HG03108 (cell line): ENCODE data around the gene RTP5.
"Not testable (repeated sequence)": the region's sequence is repeated elsewhere in the genome, so short reads cannot be mapped to it uniquely, and the experiment has no call there.

ENCODE experiments used
- ATAC-seq: cut with Tn5 transposase; IDR thresholded peaks from one replicate; pipeline ENCODE4 v1.9.1; 2021; ENCODE audit warnings: moderate library complexity; ENCODE audit not compliant: unreplicated experiment

The RTP5 gene

GRCh38 chr2:241901500-241902351 lies 32.2 kb downstream of the RTP5 start:
- no peak for ATAC-seq

DNA sequence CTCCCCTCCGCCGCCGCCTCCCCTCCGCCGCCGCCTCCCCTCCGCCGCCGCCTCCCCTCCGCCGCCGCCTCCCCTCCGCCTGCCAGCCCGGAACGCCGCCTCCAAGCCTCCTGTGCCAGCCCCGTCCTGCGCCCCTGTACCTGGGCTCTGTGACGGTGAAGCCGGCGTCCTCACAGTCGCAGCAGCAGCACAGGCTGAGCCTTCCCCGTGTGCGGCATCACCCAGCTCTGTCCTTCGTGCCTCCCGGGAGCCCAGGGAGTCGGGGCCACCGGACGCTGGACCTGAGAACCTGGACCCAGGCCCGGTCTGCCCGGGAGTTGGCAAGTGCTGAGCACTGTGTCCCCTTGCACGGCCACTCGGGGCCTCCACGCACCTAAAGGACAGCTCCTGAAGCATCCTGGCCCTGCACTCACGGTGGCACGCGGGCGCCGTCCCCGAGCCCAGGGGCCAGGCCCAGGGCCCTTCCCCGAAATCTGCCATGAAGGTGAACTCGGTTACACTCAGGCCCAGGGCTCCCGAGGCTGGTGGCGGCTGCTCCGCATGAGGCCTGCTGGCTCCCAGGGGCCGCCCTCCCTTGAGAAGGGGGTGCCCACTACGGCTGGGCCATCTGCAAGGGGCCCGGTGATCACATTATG lies 32.9 kb downstream of the RTP5 start:
- ATAC-seq: no peak

DNA sequence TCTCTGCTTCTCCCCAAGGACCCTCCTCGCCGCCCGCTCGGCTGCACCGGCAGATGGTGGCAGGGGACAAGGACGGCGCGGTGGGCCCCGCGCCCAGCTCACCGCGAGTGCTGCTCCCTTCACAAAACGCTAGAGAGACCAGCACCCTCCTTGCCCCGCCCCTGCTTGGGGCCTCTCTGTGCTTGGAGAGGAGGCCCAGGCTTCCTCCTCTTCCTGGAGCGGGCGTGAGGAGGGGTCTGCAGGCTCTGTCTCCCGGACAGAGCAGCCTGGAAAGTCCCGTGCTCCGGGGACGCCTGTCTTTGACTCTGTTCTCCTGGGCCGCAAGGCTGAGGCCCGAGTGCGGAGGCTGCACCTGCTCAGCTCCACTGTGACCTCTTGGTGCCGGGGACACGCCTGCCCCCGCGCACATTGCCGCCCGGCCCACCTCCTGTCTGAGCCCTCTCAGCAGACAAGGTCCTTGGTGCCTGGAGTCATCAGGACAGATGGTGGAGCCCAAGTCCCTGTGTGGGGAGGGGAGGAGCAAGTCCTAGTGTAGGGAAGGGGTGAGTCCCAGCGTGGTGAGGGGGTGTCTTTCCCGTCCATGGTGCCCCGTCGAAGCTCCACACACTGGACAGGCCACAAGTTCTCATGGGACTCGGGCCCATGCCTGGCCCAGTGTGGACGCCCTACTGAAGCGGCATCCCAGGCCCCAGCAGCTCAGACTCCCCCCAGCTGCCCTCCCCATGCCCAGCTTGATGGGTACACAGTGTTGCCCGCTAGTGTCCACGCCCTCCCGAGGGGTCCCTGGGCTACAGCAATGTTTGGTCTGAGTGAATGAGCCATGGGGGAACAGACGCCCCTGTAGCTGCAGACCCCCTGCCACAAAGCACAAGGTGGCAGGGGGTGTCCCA lies 33.8 kb downstream of the RTP5 start:
- no peak for ATAC-seq

DNA sequence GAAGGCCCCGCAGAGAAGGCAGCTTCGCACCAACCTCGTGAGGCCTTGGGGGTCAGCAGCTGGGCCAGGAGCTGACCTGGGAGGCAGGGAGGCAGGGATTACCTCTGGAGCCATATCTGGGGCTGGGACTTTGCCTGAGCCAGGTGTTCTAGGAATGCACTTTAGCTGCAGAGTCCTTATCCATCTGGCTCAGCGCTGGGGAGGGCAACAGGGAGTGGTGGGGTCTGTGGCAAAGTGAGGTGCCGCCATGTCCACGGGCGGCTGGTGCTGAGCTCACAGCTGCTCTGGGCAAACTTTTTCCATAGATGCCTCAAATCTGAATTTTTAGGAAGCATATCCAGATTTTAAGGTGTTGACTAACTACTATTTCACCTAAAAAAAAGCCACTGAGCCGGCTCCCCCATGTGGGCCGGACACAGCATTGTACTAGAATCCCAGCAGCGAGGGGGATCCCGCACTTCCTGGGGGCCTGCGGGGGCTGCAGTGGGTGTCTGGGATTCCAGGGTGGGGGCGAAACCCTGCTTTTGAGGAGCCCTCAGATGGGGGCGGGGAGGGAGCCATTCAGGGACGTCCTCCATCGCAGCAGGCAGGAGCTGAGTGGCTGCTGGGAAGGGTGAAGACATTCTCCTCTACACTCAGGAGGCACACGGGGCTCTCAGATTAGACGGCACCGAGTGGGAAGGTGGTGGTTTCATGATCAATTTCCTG lies 34.6 kb downstream of the RTP5 start:
- ATAC-seq: no peak

DNA sequence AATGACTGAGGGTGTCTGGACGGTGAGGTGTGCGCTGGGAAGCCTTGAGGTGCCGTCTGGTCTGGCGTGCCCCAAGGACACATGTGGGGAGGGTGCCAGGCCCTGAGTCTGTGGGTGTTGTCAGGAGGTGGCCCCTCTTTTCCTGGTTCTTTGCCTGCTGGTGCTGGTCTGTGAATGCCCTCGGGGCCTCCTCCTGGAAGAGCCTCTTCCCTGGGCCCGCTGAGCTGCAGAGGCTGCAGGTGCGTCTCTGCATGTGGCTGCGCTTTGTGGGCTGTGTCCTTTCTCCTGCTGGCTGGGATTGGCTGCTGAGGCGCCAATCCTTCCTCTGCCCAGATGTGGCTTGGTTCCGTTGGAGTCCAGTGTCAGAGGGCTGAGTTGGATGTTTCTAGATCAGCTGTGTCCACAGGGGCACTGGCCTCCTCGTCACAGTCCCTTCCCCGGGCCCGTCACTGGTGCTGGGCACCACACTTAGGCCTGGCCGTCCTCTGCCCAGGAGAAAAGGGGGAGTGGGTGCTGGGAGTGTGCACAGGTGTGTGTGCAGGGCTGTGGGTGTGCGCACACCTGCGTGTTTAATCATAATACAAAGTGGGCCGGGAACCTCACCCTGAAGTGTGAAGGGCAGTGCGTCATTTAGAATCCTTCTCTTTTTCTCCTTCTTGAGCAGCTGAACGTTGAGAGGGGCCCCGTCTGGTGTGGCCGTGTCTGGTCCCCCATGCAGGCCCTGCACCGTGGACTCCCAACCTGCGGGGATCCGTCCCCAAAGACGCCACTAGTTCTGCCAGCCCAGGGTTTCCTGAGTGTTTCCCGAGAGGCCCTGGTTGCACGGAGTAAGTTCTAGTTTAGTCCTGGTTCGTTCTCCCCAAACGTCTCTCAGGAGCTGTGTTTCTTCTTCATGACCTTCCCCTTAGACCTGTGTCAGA lies 35.5 kb downstream of the RTP5 start:
- ATAC-seq: no peak

DNA sequence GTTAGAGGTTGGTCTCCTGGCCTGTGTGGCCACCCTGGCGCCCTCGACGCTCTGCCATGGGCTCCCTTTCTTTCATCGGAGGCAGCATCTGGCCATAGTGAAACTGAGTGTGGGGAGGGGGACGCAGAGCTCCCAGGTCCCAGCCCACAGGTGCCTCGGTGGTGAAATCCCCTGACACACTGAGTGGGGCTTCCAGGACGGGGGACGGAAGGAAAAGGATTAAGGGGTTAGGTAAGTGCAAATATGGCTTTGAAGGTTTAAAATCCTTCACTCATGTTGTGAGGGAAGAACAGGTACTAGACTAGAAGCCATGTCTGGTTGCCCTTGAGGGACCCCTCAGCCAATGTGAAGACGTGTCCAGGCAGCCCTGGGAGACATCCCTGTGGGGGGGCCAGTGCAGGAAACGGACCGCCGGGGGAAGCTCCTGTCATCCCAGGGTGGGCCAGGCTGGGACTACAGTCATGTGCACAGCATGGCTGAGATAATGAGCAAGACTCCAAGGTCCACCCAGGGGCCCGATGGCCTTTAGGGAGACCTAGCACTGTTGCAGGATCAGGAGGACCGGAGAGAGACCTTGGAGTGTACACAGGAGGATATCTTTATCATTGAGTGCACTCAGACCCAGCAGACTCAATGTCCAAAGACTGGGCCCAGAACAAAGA lies 36.3 kb downstream of the RTP5 start:
- ATAC-seq: no peak

DNA sequence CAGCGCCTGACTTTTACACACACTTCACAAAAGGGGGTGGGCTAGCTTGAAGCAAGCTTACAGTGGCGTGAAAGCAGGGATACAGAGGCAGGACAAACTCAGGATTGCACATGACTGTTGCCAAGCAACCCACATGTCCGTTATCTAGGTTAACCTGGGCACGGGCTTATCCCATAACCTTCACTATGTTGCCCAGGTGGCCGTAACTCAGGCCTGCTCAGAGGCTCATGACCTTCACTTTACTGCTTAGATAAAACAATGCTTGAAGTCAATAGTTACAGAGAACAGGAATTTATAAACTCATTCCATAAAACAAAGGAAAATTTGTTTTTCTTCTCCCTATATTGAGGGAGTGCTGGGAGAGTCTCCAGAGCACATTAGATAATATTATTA lies 36.8 kb downstream of the RTP5 start:
- ATAC-seq: not testable (repeated sequence)

DNA sequence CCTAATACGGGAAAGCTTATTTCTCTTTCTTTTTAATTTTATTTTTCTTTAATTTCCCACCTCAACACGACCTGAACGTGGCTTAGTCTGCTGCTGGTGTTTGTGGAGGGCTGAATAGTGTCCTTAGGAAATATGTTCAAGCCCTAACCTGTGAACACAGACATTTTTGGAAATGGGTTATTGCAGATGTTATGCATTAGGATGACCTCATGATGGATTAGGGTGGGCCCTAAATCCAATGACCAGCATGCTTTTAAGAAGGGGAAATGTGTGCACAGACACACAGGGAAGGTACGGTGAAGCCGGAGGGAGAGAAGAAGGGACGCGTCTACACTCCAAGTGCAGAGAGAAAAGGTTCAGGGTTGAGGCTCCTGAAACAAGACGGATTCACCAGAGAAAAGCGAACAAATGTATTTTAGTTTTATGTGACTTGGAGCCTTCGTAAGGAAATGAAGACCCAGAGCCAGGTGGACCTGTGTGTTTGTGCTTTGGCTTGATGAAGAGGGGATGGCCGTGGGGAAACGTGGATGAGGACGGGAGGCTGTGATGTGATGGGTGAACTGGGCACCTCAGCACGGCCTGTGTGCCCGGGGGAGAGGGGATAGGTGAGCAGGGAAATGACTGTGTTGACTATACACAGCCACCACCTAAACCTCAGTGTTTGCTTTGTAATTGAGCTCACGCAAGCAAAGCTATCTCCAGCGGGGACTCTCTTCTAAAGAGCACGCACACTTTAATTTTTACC lies 37.5 kb downstream of the RTP5 start:
- ATAC-seq: no peak

GRCh38 chr2:241907831-241908230 lies 38.3 kb downstream of the RTP5 start:
- not testable (repeated sequence) for ATAC-seq

DNA sequence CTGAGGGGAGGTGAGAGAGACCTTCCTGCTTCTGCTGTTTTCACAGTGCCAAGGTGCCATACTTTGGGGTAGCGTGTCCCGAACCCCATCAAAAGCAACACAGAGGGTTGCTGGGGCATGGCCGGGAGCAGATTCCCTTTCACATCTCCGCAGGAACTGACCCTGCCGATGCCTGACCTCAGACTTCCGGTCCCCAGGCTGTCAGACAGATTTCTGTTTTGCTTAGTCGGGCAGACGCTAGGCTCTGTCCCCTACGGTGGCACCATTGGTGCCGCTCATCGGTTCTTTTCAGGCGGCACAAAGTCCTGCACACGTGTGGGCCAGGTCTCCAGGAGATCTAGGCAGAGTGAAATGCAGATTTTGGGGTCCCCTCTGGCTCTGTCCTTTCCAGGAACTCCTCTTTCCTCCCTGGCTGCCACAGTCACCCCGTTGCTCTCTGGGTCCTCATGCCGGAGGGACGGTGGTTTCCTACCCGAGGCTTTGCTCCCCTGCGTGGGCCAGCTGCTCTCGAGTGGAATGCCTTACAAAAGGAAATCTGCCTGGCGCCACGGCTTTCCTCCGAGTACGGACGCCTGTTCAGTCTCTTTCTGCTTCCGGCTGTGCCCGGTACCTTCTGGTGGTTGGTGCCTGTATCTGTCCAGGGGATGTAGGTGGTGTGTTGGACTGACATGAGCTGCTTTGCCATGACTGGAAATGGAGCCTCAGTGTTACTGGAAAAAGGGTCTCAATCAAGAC lies 39.3 kb downstream of the RTP5 start:
- no peak for ATAC-seq

- no peak for ATAC-seq
These were observed 40.2 kb downstream of the RTP5 start for GRCh38 chr2:241909769-241910168.

- no peak for ATAC-seq
These were observed 41.3 kb downstream of the RTP5 start for GRCh38 chr2:241910604-241911520.

DNA sequence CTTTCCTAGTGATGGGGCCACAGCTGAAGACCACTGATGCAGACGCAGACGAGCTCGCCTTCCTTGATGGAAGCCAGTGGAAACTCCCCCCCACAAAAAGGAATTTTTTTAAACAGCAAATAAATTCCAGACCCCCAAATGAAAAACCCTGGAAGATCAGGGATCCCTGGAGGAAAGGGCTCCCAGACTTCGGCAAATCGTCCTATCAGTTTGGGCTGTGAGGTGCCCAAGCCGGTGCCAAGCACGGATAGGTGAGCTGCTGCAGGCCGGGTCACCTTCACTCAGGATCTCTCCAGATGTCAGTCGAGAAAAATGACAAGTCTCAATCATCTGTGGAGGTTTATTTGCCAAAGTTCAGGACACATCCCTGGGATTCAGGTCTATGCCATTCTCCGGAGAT lies 42.0 kb downstream of the RTP5 start:
- no peak for ATAC-seq

DNA sequence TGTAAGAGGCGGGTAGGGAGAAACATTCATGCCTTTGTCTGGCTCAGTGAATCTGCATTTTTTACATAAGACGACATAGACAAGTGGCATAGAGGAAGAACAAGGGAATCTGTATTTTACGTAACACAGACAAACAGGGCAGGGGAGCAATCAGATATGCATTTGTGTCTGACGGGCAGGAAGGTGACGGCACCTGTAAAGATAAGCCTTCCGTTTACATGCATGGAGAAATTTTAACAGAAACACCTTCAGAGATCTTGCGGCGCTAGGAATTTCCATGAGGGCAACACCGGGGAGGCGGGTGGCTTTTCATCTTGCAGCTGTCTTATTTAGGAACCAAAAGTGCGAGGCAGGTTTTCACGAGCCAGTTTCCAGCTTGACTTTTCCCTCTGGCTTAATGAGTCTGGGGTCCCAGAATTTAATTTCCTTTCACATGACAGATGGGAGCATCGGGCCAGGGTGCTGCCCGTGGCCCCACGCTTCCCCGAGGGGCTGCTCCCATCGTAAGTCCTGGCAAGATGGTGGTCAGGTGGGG lies 42.6 kb downstream of the RTP5 start:
- ATAC-seq: no peak

DNA sequence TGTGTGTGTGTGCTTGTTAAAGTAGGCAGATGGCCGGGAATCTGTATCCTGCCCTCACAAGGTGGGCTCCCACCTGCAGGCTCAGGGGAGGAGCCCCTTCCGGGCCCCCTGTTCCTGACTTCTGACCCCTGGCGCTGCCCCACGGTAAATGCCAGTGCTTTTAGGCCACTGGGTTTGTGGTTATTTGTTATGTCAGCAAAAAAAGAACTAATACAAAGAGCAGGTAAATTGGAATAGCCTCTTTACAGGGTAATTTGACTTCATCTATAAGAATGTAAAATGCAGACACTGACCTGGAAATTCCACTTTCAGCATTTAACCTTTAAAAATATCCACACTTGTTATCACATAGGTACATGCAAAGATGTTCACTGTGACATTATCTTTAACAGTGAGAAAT lies 44.2 kb downstream of the RTP5 start:
- no peak for ATAC-seq

- ATAC-seq: no peak
These were observed 45.0 kb downstream of the RTP5 start for GRCh38 chr2:241914542-241914941.

DNA sequence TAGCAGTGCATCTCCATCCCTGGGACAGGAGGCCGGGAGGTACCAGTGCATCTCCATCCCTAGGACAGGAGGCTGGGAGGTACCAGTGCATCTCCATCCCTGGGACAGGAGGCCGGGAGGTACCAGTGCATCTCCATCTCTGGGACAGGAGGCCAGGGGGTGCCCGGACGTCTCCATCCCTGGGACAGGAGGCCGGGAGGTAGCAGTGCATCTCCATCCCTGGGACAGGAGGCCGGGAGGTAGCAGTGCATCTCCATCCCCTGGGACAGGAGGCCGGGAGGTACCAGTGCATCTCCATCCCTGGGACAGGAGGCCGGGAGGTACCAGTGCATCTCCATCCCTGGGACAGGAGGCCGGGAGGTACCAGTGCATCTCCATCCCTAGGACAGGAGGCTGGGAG lies 52.1 kb downstream of the RTP5 start:
- ATAC-seq: not testable (repeated sequence)
